Stimulated activated CD8-positive, alpha-beta memory T cell treated with anti-CD3 and anti-CD28 coated beads, Interleukin-2, amount 100 ng/mL, for 1 hour (primary cell): ENCODE results near the gene ZNF407.

Experiments used
- DNase-seq, 2 donors: peaks; one replicate each; pipeline ENCODE4 v3.0.0-alpha.2; 2020; ENCODE audit warnings: low read depth in 2 of 2

The ZNF407 gene

GRCh38 chr18:75010278-75010677 is 412.6 kb downstream of the ZNF407 start:
- no peak for DNase-seq

- no peak for DNase-seq
These were observed 413.0 kb downstream of the ZNF407 start for GRCh38 chr18:75010689-75011088.

GRCh38 chr18:75016025-75016717 is 418.5 kb downstream of the ZNF407 start:
- no peak for DNase-seq

DNA sequence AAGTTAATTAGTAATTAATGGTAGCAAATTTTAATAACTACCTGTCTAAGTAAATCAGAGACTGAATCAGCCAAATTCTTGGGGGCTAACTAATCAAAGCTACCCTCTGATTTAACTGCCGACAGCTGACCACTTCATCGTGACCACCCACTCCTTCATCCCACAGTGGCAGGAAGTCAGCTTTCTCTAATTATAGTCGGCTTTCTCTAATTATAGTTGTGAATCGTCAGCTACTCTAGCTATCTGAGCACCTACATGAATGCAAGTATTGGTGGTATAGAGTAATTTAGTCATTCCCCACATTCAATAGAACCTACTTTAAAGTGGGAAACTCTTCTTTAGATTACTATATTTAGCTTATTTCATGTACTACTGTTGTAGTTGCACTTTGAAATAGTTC is 425.8 kb downstream of the ZNF407 start:
- DNase-seq = no peak

DNA sequence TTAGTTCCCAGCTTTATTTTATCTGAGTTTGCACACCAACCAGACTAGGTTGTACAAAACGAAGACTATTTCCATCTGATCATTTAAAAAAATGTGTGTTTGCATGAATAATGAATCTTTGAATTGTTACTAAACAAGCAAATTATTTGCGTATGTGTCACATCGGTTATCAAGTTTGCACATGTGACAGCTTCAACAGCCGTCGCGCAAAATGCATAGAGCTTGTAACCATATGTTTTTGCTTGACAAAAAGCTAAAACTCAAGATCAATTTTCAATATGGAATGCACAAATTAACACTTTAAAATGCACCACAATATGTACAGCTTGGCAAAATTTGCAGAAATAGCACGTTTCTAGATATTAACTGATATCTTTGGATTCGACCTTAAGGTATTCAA is 427.2 kb downstream of the ZNF407 start:
- DNase-seq = no peak

- no peak for DNase-seq
These were observed 427.9 kb downstream of the ZNF407 start for GRCh38 chr18:75025573-75025972.

- DNase-seq = no peak
These were observed 431.8 kb downstream of the ZNF407 start for GRCh38 chr18:75029481-75029880.

DNA sequence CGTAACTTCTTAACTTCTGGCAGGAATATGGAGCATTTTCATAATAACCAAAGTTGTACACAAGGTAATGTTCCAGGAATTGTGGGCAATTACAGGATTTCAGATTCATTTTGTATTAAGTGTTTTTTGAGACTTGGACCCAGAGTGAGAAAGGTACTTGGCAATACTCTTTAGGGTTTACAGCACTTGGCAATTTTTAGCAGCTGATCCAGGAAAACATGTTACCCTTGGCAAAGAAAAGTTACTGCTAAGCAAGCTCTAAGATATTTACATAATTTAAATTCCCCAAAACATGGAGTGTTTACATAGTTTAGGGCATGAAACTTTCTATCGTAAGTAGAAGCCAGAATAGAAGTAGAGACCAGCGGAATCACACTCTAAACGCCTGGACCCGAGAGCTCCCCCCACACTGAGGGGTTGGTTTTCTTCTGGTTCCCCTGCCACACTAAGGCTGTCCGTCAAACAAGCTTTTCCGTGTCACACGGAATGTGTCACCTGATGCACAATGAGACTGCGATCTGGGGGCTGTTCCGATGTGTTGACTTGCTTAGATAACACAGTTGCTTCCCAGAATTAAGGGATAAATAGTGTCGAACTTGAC is 434.1 kb downstream of the ZNF407 start:
- DNase-seq = no peak

DNA sequence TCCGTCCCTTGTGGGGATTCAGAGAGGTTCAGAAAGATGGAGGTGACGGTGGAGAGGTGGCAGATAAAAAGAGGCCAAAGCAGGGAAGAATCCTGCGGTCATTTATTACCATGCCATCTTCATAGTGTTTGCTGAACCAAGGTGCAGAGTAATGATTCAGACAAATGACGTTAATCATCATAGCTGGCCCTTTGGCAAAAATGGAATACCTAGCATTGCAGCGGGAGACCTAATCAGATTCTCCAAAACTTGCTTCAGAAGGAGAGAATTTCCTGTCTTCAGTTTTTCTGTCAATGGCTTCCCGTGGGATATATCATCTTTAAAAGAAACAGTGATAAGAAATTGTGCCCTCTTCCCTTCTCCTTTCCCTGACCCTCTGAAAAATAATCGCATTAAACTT is 435.8 kb downstream of the ZNF407 start:
- no peak for DNase-seq

GRCh38 chr18:75034937-75035336 is 437.3 kb downstream of the ZNF407 start:
- no peak for DNase-seq

DNA sequence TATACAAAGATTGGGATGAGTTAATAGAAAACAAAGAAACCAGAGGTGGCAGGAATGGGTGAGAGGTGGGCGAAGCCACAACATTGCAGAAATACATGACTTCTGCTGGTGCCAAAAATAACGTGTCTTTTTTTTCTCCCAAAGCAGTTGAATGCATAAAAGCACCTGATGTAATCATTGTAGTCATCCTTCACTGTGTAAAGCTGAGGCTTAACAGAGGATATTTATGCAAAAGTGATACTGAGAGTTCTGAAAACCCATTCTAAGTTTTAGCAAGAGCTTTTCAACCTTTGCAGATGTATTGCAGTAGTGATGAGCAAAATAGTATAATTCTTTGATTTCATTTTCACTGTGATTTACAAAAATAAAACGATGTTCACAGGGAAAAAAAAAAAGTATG is 438.3 kb downstream of the ZNF407 start:
- no peak for DNase-seq

GRCh38 chr18:75036917-75037688 is 439.4 kb downstream of the ZNF407 start:
- DNase-seq = no peak

- no peak for DNase-seq
These were observed 440.0 kb downstream of the ZNF407 start for GRCh38 chr18:75037689-75037955.

DNA sequence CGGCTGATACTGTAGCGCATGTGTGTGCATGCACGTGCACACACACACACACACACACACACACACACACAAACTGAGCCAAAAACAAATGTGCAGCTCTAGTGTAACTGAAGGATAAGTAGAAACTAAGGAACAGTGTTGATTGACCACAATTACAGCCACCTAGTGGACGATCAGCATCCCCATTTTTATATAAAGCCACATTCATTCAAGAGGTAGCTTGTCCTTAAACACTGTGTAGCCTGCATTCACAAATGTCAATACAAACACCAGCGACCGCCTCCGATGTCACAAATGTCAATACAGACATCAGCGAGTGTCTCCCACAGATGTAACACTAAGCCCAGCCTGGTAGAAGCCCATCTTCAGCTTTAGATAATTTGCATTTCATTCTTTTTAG is 443.9 kb downstream of the ZNF407 start:
- DNase-seq = no peak

DNA sequence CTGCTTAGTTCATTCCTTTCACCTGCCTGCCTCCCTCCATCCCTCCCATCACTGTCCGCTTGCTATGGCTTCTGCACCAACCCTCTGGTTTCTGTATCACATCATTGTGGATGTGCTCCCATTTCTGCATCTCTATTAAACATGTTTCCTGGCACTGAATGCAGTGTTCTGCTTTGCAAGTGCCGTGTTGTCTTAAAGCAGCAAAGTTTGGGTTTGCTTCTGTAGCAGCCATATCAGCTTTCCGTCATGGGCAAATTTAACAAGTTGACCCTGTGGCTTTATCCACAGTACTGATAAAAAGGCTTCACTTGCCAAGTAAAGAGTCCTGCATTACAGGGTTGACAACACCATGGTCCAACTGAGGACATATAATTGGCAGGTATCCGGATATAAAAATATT is 445.8 kb downstream of the ZNF407 start:
- no peak for DNase-seq

GRCh38 chr18:75044296-75044695 is 446.6 kb downstream of the ZNF407 start:
- DNase-seq = no peak

DNA sequence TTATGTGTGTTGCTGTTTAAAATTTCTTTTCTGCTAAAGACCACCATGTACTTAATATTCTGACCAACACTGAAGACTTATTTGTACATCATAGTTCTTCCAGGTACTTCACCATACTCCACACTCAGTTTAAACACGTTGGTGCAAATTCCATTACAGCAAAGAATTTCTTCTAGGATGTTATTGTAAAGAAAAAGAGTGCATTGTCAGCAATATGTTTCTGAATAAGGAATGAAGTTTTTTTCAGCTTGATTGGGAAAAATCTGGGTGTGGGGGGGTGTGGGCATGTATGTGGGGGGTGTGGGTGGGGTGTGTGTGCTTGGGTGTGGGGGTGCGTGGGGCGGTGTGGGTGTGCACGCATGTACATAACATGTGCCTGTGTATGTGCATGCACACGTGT is 447.1 kb downstream of the ZNF407 start:
- no peak for DNase-seq

DNA sequence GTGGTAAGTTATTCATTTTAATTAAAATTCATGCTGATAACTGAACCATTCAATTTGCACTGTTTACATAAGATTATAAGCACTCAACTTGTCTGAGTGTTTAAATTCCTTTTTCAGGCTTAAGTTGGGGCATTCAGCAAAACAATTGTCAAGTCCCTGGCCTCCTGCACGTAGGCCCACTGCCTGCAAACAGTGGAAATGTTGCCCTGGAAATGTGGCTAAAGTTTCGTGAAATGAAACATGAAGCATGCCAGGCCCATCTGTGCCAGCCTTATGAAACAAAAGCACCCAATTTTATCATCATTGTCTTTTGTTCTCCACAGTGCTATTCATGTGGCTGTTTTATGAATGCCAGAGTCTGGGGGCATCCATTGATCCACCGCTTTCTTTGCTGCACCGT is 447.6 kb downstream of the ZNF407 start:
- no peak for DNase-seq

- no peak for DNase-seq
These were observed 449.7 kb downstream of the ZNF407 start for GRCh38 chr18:75047240-75047961.

DNA sequence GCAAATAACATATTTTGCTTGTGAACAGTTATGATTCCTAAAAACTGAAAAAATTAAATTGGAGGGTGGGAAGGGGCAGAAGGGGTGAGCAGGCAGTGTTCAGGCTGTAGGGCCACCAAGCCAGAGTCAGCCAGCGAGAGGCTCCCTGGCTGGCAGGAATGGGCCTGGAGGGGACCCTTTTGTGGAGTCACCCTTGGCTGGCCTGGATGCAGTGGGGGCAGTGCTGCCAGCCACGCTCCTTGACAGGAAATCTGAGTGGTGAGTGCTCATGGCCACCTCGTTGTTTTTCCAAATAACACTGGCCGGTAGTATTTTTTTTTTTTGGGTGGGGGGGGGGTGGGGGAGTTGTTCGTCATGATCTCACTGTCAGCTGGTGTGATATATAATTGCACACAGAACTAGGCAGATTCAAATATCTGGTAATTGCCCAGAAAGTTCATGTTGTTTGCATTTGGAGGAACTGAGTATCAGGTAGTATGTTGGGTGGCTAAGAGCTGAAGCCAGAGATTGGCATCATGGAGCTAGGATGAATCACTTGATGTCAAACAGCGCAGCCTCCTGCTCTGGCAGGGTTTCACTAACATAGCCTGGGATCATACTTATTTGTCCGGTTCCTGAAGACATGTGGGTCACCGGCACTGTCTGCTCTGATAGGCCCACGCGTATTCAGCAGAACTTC is 451.2 kb downstream of the ZNF407 start:
- no peak for DNase-seq

GRCh38 chr18:75049455-75049789 is 451.8 kb downstream of the ZNF407 start:
- DNase-seq = no peak

GRCh38 chr18:75051757-75052156 is 454.1 kb downstream of the ZNF407 start:
- no peak for DNase-seq
